AG10803 (cell line): ENCODE measurements around the gene CIZ1.

Source experiments
- DNase-seq: peaks from one replicate; pipeline ENCODE4 v3.0.0; 2010; ENCODE audit warnings: low read depth
- H3K4me3 ChIP-seq: 2 replicates; pipeline ENCODE4 v1.5.1; 2011; ENCODE audit warnings: mild to moderate bottlenecking, low read length, control low read depth
- CTCF ChIP-seq: conservative IDR thresholded peaks from 2 replicates; pipeline ENCODE4 v1.5.1; 2011; ENCODE audit warnings: mild to moderate bottlenecking, low read length, control low read depth, inconsistent platforms

Gene CIZ1

GRCh38 chr9:128159522-128159783, 31.9 kb downstream of the CIZ1 start:
- H3K4me3 ChIP-seq: peak overlapping the region; percentile 66
- no peak for TF ChIP-seq CTCF
- DNase-seq: no peak

DNA sequence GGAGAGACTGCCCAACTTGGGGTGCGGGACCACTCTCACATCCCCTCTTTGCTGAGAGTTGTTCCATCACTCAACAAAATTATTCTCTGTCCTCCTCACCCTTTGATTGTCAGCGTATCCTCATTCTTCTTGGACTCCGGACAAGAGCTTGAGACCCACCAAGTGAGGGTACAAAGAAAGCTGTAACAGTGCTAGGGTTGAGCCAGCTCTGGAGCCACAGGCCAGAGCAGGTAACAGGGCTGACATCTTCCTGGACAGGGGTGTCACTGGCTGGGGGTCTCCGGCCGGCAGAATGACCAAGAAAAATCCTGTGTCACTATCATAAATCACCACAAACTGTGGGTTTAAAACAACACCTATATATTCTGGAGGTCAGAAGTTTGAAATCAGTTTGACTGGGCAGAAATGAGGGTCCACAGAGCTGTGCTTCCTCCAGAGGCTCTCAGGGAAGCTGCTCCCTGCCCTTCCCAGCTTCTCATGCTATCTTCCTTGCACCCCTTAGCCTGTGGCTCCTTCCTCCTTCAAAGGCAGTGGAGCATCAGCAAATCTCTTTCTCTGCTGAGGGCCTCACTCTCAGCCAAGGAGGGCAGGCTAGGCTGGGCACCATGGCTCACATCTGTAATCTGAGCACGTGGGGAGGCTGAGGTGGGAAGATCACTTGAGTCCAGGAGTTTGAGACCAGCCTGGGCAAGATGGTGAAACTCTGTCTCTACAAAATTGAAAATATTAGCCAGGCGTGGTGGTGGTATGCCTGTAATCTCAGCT, 35.5 kb downstream of the CIZ1 start:
- no peak for DNase-seq
- no peak for TF ChIP-seq CTCF
- no peak overlapping the region for H3K4me3 ChIP-seq

DNA sequence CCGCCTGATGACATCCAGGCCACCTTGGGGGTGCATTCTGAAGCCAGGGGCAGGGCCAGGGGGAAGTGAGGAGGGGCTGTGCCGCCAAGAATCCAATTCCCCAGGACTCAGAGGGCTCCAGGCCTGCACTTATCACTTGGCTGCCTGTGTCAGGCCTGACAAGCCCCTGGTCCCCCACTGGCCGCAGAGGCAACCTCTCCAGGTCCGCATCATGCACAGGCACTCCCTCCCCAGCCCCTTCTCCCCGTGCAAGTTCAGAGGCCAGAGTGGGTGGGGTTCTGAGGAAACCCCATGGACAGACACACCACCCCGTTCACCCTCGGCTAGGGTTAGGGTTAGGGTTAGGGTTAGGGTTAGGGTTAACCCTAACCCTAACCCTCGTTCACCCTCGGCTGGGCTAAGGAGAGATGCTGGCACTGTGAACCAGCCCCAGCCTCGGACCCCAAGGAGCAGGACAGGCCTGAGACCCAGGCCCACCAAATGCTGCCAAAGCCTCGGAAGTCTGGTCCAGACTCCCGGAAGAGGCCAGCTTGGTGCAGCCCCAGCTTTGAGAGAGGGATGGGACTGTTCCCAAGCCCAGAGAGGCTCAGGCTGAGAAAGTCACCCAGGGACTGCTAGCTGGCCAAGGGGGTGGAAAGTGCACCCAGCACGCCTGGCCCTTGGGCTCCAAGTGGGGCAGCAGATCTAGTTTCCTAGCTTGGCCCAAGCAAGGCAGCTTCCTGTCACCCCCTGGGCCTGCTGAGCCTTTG, 37.3 kb downstream of the CIZ1 start:
- DNase-seq: no peak
- H3K4me3 ChIP-seq: no peak overlapping the region
- no peak for TF ChIP-seq CTCF

- H3K4me3 ChIP-seq: no peak overlapping the region
- TF ChIP-seq CTCF: no peak
- no peak for DNase-seq
Measured at GRCh38 chr9:128153060-128153946, 38.1 kb downstream of the CIZ1 start.

DNA sequence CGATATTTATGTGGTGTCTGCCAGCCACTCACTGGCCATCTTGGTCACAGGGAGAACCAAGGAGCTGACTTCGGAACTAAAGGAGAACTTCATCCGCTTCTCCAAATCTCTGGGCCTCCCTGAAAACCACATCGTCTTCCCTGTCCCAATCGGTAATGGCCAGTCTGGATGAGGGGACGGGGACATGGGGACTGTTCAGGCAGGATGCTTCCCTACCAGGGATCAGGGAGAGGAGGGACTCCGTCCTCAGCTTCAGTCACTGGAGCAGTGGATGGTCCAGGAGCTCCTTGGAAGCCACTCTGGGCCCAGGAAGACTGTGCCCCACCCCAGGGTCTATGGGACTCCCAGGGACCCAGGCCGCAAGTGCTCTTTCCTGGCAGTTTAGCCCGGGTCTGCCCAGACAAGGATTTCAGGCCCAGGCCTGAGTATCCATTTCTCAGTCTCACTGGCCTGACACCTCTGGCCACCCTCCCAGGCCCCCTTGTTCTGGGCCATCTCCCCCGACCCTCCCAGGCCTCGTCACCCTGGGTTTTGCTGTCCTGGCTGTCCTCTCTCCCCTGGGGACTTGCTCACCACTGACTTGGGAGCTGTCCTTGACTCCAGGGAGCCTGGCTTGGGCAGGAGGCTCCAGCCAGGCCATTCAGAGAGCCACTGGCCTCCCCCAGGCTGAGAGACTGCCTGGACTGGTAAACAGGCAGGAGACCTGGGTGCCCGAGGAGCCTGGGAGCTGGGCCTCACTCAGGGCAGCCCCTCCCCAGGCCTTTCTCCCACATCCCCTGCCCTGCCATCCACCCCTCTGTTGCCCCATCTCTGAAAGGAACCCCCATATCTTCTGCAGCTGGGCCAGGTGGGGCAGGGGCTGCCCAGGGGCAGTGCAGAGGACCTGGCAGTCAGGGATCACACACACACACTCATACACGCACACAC, 39.0 kb downstream of the CIZ1 start:
- H3K4me3 ChIP-seq: no peak overlapping the region
- no peak for DNase-seq
- no peak for TF ChIP-seq CTCF

- H3K4me3 ChIP-seq: no peak overlapping the region
- DNase-seq: no peak
- no peak for TF ChIP-seq CTCF
Measured at GRCh38 chr9:128151309-128152132, 39.9 kb downstream of the CIZ1 start.
